Stimulated activated CD8-positive, alpha-beta memory T cell treated with anti-CD3 and anti-CD28 coated beads, Interleukin-2, amount 100 ng/mL, for 1 hour (primary cell): Measurements from ENCODE around the gene HRH1.
"Not testable (repeated sequence)": the region's sequence is repeated elsewhere in the genome, so short reads cannot be mapped to it uniquely, and the experiment has no call there.

Source experiments
- DNase-seq, 2 donors: peaks; one replicate each; pipeline ENCODE4 v3.0.0-alpha.2; 2020; ENCODE audit warnings: low read depth in 2 of 2

HRH1 gene, protein sequence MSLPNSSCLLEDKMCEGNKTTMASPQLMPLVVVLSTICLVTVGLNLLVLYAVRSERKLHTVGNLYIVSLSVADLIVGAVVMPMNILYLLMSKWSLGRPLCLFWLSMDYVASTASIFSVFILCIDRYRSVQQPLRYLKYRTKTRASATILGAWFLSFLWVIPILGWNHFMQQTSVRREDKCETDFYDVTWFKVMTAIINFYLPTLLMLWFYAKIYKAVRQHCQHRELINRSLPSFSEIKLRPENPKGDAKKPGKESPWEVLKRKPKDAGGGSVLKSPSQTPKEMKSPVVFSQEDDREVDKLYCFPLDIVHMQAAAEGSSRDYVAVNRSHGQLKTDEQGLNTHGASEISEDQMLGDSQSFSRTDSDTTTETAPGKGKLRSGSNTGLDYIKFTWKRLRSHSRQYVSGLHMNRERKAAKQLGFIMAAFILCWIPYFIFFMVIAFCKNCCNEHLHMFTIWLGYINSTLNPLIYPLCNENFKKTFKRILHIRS

DNA sequence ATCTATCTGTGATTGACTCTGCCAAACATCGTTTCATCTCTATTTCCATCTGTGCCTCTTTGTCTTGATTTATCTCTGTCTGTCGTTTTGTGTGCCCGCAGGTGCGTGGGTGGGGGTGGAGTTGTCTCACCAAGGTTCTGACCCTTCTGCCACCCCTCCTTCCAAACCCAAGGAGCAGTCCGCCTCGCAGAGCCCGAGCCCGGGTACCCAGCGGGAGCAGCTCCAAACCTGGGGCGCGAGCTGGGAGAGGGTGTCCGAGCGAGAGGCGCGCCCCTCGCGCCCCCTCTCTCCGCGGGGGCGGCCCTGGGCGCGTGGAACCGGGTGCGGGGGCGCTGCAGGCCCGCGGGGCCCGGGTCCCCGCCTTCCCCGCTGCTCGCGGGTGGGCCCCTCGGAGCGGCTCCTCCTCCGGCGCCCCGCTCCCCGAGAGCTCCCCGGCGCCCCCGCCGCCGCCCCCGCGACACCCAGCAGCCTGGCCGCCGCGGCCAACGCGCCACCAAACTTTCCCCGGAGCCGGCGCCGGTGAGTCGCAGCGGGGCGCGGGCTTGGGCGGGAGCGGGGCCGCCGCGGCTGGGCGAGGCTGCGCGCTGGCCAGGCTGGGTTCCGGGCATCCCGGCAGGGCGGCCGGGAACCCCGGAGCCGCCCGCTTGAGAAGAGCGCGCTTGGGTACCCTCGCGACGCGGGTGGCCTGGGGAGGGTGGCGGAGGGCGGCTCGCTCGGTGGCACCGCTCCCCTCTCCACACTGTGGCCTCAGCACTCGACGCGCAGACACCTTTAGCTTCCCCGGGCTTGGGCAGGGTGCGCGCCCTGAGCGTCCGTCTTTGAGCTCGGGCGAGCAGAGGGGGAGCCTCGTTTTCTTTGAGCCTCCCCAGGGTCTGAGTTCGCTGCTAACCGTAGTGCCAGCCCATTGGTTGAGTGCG lies at the start of gene HRH1:
HRH1 (plus strand) TSS at position 458 of the 917 bp plus-strand sequence. CDS start 104,545 bp downstream, outside the sequence.
- no peak for DNase-seq

DNA sequence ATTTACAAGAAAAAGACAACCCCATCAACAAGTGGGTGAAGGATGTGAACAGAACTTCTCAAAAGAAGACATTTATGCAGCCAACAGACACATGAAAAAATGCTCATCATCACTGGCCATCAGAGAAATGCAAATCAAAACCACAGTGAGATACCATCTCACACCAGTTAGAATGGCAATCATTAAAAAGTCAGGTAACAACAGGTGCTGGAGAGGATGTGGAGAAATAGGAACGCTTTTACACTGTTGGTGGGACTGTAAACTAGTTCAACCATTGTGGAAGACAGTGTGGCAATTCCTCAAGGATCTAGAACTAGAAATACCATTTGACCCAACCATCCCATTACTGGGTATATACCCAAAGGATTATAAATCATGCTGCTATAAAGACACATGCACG lies 41.0 kb upstream of the HRH1 start:
- DNase-seq, result not testable (repeated sequence)

DNA sequence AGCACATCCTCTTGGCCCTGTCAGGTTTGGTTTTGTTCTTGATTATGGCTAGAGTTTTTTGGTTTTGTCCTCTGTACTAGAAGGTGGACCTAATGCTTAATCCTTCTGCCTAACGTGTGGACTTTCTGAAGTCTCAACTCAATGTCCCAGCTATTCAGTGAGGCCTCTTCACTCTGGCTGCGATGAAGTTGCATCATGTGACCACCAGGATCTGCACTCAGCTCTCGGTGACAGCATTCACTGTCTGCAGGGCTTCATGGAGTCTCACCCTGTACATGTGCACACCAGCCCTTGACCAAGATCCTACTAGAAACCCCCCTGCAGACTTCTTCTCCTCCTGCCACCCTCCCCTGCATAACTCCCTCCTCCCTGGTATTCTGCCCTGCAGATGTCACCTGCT lies 38.7 kb upstream of the HRH1 start:
- DNase-seq, result no peak

DNA sequence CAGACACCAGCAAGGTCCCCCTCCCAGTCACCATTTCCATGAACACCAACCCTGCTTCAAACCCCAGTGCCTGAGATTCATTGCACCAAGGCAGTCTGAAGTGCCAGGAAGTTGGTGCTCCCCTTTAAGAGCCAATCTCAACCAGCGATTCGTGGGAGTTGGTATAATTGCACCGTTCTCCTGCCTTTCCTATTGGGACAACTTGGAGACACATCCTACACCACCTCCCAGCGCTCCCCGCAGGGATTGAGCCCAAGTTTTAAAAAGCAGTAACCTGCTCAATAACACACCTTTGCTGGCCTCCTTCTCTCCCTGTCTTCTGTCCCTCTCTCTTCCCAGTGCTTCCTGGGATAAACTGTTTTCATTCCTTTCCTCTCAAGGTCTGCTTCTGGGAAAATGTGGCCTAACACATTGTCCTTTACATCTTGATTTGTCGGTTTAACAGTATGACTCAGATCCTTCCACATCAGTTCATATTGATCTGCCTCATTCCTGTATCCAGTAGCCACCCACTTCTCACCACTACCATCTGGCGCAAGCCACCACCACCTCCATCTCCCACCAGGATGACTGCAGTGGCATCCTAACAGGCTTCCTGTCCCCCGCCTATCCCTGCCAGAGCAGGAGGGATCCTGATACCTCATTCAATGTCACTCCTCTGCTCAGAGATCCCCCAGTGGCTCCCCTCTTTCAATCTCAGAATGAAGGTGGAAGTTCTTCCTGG lies 37.8 kb upstream of the HRH1 start:
- no peak for DNase-seq

DNA sequence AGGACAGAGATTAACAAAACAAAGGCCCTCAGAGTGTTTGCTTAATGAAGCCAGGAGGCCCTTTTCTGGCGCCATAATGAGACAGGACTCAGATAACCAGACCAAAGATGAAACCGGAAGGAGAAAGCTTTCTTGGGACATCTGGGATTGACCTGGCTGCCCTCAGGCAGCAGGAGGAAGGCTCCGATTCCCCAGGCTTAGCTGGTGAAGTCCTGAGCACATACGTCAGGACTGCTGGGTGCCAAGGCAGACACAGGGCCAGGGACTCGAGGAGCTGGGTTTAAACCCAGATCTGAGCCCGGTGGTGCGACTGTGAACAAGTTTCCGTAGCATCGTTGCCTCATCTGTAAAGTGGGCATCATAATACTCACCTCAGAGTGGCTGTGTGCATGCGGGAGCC lies 36.7 kb upstream of the HRH1 start:
- no peak for DNase-seq

DNA sequence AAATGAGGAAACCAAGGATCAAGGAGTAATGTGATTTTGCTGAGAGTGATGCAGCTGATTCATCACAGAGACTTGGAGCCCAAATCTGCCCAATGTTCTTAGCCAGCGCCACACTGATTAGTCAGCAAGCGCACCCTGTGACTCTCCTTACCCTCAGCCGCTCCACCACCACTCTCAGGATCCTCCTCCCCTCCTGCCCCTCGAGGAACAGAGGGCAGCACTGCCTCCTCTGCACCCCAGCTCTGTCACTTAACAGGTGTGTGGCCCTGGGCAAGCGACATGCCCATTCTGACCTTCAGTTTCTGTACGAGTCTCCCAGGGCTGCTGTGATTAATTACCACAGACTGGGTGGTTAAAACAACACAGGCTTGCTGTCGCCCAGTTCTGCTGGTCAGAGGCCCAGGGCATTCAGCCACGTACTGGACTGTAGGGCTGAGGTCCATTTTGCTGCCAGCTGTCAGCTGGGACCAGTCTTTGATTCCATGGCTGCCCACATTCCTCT lies 36.1 kb upstream of the HRH1 start:
- no peak for DNase-seq

DNA sequence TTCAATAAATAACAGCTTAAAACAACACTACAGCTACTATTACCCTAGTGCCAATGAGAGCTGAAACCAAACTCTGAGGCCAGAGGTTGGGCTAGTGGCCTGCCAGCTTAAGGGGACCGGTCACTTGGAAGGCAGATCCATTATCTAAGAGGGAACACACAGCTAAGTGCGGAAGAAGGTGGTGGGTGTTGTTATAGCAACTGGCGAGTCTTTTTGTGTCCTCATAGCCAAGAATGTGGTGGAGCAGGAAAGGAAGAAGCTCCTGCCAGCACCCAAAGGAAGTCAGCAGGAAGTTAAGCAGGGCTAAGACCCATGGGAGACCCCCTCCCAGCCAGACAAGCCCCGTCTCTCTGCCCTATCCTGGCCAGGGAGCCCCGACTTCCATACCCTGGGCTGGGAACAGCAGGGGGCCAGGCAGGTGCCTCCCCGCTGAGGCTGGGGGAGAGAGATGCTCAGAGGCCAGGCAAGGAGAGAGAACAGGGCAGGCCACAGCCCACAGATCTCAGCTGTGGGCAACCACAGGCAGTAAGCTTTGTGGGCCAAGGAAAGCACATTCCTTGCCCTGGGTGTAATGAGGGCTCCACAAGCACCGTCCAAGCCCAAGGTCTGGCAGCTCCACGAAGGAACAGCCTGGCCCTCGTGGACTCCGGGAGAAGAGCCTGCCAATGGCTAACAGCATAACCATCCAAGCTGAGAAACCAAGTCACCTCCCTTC lies 34.0 kb upstream of the HRH1 start:
- no peak for DNase-seq

DNA sequence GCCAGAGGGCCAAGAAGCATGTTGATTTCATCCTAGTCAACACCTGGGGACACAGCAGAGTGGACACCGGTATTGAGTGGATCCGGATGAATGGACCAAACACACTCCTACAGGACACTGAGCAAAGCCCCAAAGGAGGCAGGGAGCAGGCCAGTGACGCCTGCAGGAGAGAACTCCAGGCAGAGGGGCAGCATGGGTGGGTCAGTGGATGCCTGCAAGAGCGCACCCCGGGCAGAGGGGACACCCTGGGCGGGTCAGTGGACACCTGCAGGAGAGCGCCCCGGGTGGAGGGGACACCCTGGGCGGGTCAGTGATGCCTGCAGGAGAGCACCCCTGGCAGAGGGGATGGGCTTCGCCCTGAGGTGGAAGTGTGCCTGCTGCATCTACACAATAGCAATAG lies 27.6 kb upstream of the HRH1 start:
- no peak for DNase-seq

DNA sequence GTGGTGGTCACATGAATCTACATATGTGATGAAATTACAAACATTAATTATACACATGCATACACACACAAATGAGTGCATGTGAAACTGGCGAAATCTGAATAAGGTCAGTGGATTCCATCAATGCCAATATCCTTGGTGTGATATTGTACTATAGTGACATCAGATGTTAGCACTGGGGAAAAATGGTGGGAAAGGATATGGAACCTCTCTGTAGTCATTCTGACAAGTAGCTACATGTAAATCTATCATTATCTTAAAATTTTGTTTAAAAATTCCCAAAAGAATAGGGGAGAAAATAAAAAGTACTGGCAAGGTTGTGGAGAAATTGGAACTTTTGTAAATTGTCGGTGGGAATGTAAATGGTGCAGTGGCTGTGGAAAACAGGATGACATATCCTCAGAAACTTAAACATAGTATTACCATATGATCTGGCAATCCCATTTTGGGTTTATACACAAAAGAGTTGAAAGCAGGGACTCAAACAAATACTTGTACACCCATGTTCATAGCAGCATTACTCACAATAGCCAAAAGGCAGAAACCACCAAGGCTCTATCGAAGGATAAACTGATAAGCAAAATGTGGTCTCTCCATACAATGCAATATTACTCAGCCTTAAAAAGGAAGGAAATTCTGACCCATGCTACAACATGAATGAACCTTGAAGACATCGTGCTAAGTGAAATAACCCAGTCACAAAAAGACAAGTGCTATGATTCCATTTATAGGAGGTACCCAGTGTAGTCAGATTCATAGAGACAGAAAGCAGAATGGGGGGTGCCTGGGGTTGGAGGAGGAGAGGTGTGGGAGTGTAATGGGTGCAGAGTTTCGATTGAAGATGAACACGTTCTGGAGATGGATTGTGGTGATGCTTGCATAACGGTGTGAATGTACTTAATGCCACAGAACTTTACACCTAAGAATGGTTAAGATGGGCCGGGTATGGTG lies 25.3 kb upstream of the HRH1 start:
- DNase-seq, result no peak

DNA sequence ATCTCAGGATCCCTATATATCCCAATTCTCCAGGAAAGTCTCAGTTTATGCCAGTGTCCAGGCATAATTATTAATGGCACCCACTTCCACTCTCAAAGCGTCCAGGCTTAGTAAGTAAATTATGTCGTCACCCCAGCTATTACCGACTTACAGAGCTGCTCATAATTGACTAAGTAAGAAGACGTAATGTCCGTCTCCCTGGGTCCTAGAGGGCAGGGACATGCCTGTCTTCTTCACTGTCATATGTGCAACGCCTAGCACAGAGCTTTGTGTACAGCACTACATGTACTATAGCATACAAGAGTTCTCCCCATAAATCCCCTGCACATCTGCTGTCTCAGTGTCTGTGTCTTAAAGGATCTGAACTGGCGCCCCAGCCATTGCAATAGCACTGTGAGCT lies 23.9 kb upstream of the HRH1 start:
- no peak for DNase-seq

DNA sequence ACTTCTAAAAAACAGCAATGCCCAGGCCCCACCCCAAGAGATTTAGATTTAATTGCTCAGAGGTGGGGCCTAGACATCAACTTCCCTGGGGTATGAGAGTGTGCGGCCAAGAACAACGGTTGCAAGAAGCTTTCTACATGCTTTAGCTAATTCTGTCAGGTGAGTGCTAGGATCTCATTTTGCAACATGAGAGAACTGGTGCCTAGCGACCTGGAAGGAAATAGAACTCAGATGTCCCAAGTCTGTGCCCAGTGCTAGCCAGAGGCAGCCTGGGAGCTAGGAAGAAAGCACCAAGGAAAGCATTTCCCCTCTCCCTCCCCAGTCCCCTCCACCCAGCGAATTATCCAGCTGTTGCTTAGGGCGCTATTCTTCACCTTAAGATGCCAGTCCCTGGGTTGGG lies 22.9 kb upstream of the HRH1 start:
- DNase-seq, result no peak

DNA sequence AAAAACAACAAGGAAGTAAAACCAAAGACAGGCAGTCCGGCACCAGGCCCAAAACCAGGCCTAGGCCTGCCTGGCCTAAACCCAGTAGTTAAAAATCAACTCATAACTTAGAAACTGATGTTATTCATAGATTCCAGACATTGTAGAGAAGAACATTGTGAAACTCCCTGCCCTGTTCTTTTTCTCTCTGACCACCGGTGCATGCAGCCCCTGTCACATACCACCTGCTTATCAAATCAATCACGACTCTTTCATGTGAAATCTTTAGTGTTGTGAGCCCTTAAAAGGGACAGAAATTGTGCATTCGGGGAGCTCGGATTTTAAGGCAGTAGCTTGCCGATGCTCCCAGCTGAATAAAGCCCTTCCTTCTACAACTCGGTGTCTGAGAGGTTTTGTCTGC lies 22.4 kb upstream of the HRH1 start:
- not testable (repeated sequence) for DNase-seq

DNA sequence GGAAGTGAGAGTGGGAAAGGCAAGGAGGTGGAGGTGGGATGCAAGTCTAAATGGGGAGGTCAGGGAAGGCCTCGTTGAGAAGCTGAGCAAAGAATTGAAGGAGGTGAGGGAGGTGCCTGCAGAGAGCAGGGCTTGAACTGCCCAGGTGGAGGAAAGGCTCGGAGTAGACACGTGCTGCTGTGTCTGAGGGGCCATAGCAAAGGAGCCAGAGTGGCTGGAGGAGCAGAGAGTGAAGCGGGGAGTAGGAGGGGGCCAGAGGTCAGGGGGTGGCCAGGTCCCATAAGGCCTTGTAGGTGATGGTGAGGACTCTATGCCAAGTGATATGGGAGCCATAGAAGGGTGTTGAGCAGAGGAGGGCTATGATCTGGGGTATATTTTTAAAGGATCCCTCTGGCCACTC lies 21.4 kb upstream of the HRH1 start:
- DNase-seq, result no peak

DNA sequence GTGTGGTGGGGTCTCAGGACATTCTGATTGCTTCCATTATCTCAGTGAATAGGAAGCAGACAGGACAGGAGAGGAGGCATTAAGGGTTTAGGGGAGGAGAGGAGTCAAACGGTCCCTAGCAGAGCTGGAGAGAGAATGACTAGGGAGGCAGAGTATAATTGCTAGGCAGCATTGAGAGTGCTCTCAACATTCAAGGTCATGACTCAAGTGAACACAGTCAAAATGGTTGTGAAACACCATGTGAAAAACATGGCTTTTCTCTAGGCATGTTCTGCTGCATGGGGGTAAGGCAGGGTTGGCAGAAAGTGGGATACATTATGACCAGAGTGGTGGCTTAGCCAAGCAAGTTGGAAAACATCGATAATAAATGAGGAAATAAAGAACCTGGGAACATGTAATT lies 19.5 kb upstream of the HRH1 start:
- no peak for DNase-seq

DNA sequence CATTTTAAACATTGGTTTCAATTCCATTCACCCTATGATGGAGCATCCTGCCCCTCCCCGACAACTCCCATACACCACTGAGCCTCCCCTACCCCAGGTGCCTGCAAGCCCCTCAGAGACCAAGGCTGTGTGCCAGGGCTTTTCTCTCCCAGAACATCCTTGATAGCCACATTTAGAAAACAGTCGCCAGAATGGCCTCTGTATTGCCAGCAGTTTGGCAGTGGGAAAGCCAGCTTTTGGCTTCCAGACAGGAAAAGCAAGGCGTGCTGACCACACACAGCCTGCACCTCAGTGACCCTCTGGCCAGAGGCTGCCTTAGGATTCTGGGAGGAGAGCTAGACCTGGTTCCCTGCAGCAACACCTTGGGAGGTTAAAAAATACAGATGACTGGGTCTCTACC lies 18.2 kb upstream of the HRH1 start:
- no peak for DNase-seq

DNA sequence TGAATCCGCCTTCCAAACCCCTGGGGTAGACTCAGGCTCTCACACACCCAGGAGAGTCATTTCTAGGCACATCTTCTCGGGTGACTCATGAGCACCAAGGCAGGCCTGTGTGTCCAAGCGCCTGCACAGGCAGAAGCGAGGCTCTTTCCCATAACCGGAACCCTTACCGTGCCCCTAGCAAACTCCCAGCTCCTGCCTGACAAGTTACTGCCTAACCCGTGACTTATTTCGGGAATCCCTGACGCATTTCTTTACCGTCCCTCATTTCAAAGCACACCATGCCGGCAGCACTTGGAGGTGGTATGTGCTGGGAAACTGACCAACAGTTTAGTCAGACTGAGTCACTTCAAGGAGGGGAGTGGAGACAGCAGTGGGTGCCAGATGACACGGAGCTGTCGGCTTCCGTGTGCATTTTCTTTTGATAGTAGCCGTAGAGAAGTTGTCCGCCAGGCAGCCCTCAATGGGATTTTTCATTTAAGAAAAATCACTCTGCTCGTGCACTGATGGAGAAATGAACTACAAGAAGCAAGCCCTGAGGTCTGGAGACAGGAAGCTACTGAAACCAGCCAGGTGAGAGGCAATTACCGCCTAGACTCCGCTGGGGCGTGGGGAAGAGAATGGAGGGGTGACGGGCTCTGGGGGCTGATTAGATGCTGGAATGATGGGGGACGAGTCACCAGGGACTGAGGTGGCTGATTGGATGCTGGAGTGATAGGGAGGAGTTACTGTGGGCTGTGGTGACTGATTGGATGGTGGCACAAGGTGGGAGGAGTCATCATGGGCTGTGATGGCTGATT lies 17.3 kb upstream of the HRH1 start:
- no peak for DNase-seq

DNA sequence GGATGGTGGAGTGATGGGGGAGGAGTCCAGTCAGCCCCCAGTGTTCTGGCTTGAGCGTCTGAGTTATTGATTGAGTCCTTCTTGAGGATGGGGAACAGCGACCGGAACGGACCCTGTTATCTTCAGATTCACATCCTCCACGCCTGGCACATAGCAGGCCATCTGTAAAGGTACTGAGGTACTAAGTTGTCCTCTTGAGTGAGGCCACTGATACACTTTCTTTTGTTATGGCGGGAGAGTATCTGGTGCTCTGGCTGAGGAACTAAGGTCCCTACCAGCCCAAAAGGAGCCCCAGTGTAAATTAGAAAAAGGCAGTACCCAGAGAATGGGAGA lies 16.7 kb upstream of the HRH1 start:
- no peak for DNase-seq

DNA sequence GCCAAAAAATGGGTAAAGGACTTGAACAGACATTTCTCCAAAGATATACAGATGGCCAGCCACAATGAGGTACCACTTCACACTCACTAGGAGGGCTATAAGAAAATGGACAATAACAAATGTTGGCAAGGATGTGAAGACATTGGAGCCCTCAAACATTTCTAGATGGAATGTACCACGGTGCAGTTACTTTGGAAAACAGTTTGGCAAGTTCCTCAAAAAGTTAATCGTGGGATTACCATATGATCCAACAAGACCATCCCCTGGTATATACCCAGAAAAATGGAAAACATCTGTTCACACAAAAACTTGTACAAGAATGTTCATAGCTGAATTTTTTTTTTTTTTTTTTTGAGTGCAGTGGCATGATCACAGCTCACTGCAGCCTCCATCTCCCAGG lies 15.9 kb upstream of the HRH1 start:
- no peak for DNase-seq

DNA sequence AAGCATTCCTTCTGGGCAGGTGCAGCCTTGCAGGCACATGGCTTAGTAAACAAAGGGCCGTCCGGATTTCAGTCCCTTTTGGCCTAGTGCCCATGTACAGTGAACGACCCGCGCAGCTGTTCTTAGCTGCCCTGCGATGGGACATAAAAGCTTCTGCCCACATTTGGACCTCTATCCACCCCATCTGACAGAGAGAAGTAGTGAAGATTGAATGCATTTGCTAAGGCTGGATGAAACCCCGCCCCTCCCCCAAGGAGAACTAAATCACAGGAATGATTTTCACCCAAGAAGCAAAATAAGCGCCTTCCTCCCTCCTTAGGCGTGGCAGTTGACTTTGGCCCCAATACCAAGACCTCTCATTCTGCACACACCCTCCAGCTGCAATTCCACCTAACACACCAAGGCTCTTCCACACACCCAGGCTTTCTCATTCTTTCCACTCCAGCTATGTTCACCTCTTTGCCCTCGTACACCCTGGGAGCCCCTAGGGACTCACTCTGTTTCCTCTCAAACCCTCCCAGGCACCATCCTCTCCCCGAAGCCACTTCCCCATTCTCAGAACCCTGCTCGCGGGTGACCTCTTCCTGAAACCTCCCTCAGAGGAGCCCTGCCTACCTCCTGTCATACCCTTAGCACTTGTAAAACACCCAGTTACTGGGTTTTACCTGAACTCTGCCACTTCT lies 14.1 kb upstream of the HRH1 start:
- DNase-seq, result no peak
